ENCODE data around the gene POLE.
"Not testable (repeated sequence)": the region's sequence is repeated elsewhere in the genome, so short reads cannot be mapped to it uniquely, and the experiment has no call there.

The POLE gene

DNA sequence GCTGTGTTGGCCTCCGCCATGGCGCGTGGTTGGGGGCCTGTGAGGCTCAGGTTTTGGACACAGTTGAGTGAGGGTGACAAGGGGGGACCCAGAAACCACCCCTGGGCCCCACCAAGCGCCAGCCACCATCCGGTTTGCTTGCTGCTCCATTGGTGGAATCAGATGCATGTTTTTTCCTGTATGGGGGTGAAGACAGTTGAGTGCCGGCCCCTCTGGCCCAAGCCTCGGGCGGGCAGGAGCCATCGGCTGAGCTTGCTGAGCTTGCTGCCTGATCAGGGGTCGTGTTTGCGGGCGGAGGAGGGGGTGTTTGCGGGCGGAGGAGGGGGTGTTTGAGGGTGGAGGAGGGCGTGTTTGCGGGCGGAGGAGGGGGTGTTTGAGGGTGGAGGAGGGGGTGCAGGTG, 29.9 kb upstream of the POLE start:
- DNase-seq = no peak

DNA sequence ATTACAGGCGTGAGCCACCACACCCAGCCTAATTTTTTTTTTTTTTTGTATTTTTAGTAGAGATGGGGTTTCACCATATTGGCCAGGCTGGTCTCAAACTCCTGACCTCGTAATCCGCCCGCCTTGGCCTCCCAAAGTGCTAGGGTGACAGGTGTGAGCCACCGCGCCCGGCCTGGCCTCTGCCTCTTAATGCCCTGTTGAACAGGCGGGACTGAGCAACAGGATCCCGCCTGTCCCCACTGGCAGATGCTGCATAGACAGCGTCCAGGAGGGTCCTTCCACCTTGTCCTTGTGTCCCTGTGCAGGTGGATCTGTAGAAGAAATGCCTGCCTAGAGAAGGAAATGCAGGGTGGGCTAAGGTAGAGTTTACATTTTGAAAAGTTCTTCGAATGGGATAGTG, 29.2 kb upstream of the POLE start:
- DNase-seq = no peak

DNA sequence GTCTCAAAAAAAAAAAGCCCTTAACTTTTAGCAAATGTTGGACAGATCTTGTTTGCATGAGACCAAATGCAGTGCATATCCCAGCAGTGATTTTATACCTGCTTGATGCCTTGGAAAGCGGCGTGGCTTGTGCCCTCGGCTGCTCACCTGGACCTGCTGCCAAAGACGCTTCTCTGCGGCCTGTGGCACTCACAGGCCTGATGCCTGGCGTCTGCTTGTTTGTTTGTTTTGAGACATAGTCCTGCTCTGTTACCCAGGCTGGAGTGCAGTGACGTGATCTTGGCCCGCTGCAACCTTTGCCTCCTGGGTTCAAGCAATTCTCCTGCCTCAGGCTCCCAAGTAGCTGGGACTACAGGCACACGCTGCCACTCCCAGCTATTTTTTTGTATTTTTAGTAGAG, 28.7 kb upstream of the POLE start:
- no peak for DNase-seq

DNA sequence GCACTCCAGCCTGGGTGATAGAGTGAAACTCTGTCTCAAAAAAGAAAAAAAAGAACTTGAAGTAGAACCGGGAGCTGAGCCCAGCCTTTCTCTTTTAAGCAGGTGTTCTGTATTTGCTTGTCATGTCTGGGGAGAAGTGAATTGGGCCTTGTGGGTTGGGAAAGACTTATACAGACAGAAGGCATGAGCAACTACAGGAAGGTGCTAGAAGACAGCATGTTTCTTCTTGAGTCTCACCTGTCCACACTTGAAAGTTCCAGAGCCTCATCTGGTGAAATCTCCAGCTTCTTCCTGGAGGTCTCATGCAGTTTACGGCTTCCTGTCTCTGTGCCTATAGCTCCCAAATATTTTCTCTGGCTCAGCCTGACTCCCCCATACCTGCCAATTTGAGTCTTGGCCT, 26.0 kb upstream of the POLE start:
- DNase-seq = no peak

DNA sequence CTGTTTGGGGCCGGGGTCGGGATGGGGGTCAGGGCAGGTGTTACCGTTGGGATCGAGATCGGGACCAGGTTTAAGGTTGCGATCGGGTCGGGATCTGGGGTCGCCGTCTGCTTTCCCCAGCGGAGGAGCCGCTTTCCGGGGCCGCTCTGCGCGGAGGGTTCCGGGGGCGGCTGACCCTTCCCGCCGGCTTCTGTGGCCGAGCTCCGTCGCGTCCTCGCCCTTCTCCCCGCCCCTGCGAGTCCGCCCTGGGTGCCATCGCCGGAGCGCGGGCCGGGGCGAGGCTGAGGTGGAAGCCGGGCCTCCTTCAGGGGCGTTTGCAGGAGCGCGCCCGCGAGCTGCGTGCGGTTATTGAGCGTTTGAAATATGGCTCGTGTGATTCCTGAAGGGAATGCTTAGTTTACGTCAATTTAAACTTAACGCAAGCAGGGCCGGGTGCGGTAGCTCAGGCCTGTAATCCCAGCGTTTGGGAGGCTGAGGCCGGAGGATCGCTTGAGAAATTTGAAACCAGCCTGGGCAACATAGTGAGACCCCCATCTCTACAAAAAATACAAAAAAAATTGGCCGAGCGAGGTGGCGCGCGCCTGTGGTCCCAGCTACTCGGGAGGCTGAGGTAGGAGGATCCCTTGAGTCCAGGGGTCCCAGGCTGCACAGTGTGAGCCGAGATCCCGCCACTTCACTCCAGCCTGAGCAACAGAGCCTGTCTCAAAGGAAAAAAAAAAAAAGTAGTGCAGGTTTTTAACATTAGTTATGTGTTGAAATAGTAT, 24.1 kb upstream of the POLE start:
- no peak for DNase-seq

DNA sequence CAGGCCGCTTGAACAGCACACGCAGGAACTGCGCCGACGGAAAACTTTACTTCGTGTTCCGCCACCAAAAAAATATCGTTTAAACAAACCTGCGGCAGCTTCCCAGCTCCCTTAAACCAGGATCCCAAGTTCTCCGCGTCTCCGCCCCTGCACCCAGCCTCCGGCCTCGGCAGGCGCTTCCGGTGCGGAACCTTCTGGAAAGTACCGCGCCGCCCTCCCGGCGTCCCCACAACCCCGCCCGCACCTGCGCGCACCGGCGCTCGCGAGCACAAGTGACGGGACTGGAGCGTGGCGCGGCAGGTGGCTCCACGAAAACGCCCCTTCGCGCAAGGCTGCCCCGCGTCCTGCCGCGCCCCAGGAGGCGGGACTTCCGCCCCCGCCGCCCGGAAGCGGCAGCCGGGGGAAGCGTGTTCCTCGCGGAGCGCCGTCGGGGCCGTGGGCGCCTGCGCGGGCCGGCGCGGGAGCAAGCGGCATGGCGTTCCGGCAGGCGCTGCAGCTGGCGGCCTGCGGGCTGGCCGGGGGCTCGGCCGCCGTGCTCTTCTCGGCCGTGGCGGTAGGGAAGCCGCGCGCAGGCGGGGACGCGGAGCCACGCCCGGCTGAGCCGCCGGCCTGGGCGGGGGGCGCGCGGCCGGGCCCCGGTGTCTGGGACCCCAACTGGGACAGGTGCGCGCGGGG, 23.4 kb upstream of the POLE start, which contains the start of gene PGAM5:
Gene PGAM5, plus strand, starts transcription at position 438 of the 675 bp plus-strand sequence. Its CDS starts 35 bp downstream, at position 473.
- DNase-seq = peak; percentile 84

DNA sequence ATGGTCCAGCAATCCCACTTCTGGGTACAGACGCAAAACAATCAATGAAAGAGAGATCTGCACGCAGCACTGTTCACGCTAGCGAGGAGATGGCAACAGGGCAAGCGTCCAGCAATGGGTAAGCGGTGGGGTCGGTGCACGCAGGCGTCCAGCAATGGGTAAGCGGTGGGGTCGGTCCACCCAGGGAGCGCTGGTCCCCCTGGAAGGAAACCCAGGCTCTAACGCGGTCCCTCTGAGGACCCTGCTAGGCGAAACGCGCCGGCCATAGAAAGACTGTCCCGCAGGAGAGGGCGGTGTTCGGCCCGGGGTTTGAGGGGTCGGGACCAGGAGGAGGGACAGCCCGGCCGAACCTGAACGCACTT, 22.9 kb upstream of the POLE start:
- DNase-seq = no peak

DNA sequence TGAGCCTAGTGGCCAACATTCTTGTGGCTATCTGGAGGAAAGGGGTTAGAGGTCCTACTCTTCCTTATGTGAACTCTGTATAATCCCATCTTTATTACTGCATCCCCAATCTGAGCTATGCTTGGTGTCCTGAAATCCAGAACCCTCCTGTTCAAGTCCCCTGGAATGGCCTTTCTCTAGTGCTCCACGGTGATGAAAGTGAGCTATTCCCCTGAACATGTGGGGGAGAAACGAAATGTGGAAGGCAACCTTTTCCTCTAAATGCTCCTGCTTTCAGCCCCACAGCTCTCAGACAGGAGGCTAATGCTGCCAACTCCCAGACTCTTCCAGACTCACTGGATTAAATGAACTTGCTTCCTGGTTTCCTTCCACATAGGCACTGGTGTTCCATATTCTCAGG, 21.0 kb upstream of the POLE start:
- no peak for DNase-seq

DNA sequence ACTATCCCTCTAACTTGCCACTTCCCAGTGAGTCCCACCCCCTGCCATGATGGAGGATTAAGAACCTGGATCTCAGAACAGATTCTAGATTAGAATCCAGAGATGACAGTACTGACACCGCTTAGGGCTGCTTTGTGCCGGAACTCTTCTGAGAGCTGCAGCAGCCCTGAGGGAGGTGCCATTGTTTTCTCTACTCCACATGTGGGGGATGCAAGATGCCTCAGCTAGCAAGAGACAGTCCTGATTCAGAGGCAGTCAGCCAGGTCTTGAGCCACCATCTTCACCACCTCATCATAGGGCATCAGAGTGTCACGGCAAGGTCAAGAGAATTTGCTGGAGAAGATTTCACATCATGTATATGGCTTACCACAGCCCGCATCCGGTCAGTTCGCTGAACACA, 20.1 kb upstream of the POLE start:
- no peak for DNase-seq

DNA sequence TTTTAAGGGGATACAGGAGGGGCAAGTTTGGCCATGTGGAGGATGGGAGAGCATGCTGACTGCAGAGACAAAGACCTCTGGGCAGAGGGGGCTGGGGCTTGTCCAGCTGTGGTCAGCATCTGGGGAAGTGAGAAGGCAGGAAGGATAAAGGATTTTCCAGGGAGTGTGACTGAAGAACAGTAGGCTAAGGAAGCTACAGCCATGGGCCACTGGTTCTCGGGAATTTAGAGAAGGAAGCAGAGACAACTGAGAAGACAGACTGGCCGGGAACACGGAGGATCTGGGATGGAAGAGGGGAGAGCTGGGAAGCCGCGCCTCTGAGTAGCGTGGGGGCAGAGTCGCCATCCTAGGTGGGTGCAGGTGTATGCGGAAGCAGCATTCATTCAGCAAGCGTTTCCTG, 16.5 kb upstream of the POLE start:
- no peak for DNase-seq

DNA sequence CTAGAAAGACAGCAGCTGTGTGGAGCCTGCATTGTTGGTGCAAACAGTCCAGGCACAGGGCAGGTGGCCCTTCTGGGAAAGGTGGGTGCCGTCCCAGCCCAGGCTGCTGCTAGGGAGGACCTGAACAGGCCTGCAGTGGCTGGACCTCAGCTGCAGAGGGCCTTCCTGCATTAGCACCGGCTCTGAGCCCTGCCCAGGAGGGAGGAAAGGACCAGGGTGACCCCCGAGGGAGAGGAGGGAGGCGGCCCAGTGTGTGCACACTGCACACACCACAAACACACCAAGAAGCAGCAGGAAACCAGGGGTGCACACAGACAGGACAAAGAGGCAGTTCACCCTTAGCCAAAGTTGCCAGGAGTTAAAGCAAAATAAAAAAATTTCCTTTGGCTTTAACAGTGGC, 15.5 kb upstream of the POLE start:
- no peak for DNase-seq

DNA sequence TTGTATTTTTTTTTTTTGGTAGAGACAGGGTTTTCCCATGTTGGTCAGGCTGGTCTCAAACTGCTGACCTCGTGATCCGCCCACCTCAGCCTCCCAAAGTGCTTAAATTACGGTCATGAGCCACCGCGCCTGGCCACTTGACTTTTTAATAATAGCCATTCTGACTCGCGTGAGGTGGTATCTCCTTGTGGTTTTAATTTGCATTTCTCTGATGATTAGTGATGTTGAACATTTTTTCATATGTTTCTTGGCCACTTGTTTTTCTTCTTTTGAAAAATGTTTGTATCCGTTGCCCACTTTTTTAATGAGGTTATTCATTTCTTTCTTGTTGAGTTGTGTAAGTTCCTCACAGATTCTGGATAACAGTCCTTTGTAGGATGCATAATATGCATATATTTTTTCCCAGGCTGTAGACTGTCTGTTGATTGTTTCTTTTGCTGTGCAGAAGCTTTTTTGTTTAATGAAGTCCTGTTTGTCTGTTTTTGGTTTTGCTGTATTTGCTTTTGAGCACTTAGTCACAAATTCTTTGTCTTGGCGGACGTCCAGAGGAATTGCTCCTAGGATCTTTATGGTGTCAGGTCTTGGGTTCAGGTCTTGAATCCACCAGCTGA, 13.2 kb upstream of the POLE start:
- no peak for DNase-seq

DNA sequence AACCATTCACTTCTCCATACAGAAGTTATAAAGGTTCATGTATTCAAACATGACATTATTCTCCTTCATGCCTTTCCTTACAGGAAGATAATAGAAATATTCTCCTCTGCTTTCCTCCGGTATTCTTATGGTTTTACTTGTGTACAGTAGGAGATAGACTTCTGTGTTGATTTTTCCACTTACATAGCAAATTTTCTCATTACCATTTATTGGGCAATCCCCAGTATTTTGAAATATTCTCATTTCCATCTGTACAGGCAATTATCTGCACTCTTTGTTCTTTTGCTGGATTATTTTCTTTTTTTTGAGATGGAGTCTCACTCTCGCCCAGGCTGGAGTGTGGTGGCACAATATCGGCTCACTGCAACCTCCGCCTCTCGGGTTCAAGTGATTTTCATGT, 11.2 kb upstream of the POLE start:
- no peak for DNase-seq

DNA sequence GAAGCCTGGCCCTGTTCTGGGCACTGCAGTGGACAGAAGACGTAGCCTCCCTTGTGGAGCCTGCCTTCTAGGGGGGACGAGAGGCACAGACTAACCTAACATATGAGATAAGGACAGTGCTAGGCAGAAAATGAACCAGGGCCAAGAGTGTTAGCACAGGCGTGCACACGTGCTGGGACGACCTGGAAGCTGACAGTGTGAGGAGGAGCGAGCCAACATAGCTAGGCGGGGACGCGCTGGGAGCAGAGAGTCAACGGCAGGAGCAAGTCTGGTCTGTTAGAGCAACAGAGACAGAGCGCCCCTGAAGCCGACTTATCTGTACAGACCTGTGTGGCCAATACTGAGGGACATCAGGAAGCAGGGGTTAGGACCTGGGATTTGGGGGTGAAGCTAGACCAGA, 8.3 kb upstream of the POLE start:
- DNase-seq = no peak

DNA sequence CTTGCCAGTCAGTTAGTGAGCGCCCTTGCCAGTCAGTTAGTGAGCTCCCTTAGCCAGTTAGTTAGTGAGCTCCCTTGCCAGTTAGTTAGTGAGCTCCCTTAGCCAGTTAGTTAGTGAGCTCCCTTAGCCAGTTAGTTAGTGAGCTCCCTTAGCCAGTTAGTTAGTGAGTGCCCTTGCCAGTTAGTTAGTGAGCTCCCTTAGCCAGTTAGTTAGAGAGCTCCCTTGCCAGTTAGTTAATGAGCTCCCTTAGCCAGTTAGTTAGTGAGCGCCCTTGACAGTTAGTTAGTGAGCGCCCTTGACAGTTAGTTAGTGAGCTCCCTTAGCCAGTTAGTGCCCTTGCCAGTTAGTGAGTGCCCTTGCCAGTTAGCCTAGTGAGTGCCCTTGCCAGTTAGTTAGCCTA, 7.7 kb upstream of the POLE start:
- not testable (repeated sequence) for DNase-seq

DNA sequence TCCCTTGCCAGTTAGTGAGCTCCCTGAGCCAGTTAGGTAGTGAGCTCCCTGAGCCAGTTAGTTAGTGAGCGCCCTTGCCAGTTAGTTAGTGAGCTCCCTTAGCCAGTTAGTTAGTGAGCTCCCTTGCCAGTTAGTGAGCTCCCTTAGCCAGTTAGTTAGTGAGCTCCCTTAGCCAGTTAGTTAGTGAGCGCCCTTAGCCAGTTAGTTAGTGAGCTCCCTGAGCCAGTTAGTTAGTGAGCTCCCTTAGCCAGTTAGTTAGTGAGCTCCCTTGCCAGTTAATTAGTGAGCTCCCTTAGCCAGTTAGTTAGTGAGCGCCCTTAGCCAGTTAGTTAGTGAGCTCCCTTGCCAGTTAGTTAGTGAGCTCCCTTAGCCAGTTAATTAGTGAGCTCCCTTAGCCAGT, 4.9 kb upstream of the POLE start:
- DNase-seq = not testable (repeated sequence)

DNA sequence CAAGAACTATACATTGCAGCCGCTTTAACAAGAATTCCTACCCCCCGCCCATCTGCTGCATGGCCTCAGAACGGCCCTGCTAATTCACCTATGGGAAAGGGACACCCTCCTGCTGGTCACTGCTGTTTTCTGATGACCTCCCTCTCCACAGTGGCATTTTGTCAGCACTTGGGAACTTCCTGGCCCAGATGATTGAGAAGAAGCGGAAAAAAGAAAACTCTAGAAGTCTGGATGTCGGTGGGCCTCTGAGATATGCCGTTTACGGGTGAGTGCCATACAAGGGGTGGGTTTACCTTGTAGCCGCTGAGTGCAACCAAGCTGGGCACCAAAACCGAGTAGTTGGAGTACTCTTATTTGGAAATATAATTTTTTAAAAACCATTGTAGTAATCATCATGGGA, 3.0 kb upstream of the POLE start:
- no peak for DNase-seq

DNA sequence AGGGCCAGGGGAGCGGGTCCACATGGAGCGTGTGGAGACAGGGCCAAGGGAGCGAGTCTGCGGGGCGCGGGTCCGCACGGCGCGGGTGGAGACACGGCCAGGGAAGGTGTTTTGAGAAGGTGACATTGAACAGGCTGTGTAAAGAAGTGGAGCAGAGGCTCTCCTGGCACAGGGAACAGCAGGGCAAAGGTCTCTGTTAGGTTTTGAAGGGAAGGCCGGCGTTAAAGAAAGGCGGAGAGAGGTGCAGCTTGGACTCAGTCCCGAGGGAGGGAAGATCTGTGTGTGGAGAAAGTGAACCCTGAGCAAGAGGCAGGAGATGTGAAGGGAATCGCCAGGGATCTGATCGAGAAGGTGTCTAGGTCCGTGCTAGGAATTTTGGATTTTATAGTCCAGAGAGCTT, 2.1 kb upstream of the POLE start:
- DNase-seq = no peak

DNA sequence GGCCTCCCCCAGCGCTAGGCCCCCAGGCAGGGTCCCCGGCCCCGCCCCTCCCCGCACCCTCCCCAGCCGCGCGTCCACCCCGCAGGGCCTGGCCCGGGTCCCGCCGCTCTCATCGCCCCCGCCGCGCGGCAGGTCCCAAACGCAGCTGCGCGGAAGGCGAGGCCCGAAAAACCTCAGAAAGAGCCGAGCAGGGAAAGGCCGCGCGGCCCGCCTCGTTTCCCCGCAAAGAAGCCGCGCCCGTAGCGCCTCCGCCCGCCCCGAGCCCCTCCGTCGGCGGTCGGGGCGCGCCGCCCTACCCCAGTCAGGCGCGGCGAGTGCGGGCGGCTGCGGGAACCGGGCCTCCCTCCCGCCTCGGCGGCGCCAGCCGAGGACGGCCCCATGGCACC, 324 bp downstream of the POLE start:
- no peak for DNase-seq

DNA sequence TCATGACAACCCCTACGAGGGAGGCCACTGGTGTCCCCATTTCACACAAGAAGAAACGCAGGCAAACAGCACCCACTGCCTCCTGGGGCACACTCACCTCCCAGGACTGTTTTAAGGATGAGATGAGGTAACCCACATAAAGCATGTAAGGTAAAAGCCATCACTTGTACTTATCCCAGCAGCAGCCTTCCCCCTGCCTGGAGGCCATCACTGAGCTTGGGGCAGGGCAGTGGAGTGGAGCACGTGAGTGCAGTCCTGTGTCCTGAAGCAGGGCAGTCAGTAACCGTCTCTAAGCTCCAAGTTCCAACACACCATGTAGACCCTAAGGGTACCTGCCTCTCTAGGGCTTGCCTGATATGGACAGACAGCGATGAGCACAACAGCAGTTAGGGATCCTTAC, 1.7 kb downstream of the POLE start:
- DNase-seq = no peak

DNA sequence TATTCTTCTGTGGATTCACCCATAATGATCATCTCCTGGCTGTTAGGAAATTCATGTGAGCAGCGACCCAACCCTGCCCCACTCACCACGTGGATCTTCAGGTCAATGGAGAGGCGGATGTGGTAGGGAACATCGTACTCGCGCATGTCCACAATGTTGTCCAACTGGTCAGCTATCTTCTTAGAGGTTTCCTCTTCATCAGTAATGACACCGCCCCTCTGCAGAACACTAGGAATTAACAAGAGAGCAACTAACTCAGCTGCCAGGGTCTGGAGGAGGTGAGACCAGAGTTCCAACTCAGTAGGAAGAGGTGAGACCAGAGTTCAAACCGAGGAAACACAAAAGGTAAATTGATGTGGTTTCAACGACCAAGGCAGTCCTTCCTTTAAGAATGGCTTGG, 9.7 kb downstream of the POLE start:
- DNase-seq = no peak

DNA sequence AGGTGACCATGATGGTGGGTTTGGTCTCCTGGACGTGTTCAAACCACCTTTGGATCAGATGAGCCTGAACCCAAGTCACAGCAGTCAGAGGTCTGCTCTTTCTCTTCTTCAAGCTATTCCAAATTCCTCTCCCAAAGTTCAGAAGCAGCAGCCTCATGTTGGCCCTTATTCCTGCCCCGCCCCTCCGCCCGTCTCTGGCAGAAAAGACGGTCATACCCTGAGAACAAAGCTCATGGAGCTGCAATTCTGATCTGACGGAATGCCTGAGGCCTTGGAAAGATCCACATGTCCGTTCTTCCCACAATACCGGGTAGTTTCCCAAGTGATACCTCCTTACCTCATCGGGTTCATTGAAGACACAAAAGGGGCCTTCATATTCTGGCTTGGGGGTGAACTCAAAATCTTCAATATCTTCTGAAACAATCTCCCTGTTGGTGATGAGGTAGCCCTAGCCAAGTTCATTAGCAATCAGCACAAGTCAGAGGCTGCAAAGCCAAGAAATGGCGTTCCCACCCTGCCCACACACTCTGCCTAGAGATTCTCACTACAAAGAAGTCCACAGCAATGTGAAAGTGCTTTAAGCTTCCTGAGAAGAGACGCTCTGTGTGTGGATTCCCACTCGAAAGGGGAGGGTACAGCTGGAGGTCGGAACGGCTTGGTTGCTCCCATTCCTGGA, 11.2 kb downstream of the POLE start:
- no peak for DNase-seq

DNA sequence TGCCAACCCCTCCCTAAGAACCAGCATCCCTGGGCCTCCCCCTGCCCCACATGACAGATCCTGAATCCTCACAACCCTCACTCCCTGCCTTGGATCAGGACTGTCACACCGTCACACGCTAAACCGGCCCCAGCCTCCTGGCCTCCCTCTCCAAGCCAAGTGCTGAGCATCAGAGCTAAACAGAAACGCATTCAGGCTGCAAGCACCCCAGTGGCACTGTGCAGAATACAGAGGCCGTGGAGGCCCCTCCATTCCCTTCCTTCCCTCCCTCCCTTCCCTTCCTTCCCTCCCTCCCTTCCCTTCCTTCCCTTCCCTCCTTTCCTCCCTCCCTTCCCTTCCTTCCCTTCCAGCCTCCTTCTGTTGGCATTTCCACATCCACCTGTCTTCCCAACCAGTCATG, 12.6 kb downstream of the POLE start:
- no peak for DNase-seq
